AG09319 (cell line): ENCODE results near the gene COL6A6.

Experiments used
- DNase-seq: peaks from one replicate; pipeline ENCODE4 v3.0.0-alpha.2; 2010; ENCODE audit warnings: low read depth; ENCODE audit errors: extremely low read depth
- TF ChIP-seq, protein P1 (sequence below): IDR thresholded peaks from 2 replicates; pipeline ENCODE4 v1.5.1; 2011; ENCODE audit warnings: low read depth, mild to moderate bottlenecking, inconsistent platforms, low read length, moderate library complexity

The COL6A6 gene, protein sequence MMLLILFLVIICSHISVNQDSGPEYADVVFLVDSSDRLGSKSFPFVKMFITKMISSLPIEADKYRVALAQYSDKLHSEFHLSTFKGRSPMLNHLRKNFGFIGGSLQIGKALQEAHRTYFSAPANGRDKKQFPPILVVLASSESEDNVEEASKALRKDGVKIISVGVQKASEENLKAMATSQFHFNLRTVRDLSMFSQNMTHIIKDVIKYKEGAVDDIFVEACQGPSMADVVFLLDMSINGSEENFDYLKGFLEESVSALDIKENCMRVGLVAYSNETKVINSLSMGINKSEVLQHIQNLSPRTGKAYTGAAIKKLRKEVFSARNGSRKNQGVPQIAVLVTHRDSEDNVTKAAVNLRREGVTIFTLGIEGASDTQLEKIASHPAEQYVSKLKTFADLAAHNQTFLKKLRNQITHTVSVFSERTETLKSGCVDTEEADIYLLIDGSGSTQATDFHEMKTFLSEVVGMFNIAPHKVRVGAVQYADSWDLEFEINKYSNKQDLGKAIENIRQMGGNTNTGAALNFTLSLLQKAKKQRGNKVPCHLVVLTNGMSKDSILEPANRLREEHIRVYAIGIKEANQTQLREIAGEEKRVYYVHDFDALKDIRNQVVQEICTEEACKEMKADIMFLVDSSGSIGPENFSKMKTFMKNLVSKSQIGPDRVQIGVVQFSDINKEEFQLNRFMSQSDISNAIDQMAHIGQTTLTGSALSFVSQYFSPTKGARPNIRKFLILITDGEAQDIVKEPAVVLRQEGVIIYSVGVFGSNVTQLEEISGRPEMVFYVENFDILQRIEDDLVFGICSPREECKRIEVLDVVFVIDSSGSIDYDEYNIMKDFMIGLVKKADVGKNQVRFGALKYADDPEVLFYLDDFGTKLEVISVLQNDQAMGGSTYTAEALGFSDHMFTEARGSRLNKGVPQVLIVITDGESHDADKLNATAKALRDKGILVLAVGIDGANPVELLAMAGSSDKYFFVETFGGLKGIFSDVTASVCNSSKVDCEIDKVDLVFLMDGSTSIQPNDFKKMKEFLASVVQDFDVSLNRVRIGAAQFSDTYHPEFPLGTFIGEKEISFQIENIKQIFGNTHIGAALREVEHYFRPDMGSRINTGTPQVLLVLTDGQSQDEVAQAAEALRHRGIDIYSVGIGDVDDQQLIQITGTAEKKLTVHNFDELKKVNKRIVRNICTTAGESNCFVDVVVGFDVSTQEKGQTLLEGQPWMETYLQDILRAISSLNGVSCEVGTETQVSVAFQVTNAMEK (N-terminal part only)

DNA sequence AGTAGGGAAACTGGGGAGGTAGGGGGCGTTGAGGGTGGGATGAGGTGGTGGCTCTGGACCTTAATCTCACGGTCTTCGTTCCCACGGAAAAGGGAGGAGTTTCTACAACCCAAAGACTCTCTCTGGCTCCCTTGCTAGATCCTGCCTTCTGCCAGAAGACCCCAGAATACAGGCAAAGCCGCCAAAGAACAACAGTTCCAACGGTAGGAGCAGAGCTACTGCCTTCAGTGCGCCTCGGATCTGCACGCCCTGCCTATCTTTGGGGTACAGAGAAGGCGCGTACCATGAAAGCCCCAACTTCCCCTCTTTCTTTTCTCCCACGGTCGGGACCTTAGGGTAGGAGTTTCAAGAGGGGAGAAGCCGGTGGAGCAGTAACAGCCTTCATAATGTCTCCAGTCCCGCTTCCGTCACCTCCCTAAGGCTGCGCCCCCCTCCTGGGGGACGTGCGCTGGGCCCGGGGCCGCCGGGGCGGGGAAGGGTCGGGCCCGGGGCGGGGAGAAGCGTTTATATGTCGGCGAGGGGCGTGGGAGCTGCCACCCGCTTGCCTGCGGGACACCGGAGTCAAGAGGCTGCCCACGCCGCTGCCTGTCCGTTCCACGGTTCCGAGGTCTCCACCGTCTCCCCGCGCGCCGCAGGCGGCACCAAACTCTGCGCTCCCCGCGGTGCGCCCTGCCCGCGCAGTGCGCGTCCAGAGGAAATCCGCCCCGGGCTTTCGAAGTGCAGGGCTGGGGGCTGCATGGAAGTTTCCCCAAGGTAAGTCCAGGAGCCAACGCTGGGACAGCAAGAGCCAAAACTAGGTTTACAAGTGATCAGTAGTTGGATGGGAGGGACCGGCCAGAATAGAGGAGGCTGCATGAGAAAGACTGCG, at the start of gene COL6A6:
TSS of gene COL6A6 (plus strand) at position 533 of the 868 bp plus-strand sequence. CDS start 43,188 bp downstream, outside the sequence.
- no peak for DNase-seq
- TF ChIP-seq, protein P1, sequence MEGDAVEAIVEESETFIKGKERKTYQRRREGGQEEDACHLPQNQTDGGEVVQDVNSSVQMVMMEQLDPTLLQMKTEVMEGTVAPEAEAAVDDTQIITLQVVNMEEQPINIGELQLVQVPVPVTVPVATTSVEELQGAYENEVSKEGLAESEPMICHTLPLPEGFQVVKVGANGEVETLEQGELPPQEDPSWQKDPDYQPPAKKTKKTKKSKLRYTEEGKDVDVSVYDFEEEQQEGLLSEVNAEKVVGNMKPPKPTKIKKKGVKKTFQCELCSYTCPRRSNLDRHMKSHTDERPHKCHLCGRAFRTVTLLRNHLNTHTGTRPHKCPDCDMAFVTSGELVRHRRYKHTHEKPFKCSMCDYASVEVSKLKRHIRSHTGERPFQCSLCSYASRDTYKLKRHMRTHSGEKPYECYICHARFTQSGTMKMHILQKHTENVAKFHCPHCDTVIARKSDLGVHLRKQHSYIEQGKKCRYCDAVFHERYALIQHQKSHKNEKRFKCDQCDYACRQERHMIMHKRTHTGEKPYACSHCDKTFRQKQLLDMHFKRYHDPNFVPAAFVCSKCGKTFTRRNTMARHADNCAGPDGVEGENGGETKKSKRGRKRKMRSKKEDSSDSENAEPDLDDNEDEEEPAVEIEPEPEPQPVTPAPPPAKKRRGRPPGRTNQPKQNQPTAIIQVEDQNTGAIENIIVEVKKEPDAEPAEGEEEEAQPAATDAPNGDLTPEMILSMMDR = no peak

DNA sequence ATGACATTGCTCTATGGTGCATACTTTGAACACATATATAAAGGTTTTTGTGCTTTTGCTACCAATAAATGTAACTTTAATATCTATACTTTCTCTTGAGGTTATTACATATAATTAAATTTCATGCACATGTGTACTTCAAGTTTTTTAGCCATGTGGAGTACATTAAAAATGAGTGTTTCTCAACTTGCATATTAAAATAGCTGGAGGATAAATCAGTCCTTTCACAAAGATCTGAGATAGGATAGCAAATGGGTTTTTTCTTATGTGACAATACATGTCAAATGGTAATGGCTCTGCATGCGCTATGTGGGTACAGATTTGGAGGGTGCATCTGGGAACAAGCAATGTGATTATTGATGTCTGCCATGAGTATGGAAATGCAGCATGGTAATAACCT, 48.7 kb upstream of the COL6A6 start:
- TF ChIP-seq, protein P1 = no peak
- DNase-seq = no peak

DNA sequence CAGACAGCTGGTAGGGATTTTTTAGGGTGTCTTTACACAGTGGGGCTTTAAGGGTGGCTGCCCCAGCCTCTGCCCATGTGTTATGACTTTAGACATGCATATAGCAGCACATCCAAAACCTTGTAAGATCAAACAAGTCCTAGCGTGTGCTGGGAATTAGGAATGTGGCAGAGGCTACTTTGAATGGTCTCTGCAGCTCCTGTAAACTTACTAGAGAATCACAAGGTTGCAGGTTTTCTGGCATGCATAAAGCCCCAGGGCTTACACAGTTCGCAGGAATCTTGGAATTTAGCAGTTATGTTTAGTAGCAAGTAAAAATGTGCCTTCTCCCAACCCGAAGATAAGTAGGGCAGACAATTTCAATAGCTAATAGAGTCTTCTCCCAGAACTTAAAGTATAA, 46.9 kb upstream of the COL6A6 start:
- no peak for DNase-seq
- TF ChIP-seq, protein P1 = no peak

DNA sequence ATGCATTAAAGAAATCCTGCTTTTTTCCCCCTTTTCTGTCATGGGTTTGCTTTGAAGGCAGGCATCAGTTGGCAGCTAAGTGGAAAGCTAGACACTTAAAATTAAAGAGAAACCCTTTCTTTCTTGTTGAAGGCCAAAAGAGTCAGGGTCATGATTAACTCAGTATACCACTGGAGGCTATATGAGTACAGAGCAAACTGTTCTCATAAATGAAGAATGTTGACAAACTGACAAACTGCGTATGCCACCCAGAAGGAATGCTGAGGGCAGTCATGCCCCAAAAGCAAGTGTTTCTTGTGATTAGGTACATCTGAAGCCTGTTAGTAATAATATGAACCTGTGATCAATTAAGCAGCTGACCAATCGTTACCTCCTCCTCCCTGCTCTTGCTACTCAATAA, 43.6 kb upstream of the COL6A6 start:
- TF ChIP-seq, protein P1 = no peak
- no peak for DNase-seq

DNA sequence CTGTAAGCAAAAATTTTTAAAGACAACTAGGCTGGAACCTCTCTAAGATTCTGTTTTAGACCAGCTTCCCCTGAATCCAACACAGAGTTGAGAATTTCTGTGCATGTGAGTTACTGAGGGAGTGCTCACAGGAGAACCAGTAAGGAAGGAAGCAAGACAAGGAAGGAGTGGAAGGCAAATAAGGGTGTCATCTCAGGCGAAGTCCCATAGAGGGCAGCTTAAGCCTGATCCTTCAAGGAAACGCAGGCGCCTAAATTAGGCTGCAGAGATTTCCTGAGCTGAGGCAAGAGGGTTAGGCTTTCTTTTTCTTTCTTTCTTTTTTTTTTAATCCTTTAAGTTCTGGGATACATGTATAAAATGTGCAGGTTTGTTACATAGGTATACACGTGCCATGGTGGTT, 36.2 kb upstream of the COL6A6 start:
- DNase-seq = peak; percentile 63
- TF ChIP-seq, protein P1 = peak; percentile 81

DNA sequence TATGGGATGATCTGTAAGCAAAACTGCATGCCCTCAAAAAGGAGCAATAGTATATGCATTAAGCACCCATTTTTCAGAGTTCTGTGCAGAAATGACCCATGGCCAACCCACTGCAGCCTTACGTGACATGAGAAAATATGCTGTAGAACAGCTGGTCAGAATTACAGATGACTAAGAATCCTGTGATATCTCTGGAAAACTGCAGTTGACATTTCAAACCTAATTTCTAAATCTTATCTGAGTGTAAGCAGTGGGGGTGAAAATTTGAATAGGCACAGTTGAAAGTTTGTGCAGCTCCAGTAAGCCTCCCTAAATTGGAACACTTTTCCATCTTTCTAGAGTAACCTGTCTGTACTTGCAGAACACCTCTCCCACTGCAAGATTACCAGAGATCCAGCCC, 28.7 kb upstream of the COL6A6 start:
- TF ChIP-seq, protein P1 = no peak

More for the DNA sequence above, 28.7 kb upstream of the COL6A6 start:
- DNase-seq = no peak
